IPS DF 19.7 (cell line): Measurements from ENCODE around the gene PCBP2.

Source experiments
- DNase-seq: peaks from one replicate; pipeline ENCODE4 v3.0.0-alpha.2; 2013; ENCODE audit warnings: low read depth, low spot score

Gene PCBP2

GRCh38 chr12:53493610-53494391 lies 41.9 kb downstream of the PCBP2 start:
- DNase-seq: no peak

- no peak for DNase-seq
These were observed 44.2 kb downstream of the PCBP2 start for GRCh38 chr12:53495903-53496751.

- DNase-seq: no peak
These were observed 44.8 kb downstream of the PCBP2 start for GRCh38 chr12:53496752-53497032.

GRCh38 chr12:53497461-53497860 lies 45.6 kb downstream of the PCBP2 start:
- DNase-seq: no peak

DNA sequence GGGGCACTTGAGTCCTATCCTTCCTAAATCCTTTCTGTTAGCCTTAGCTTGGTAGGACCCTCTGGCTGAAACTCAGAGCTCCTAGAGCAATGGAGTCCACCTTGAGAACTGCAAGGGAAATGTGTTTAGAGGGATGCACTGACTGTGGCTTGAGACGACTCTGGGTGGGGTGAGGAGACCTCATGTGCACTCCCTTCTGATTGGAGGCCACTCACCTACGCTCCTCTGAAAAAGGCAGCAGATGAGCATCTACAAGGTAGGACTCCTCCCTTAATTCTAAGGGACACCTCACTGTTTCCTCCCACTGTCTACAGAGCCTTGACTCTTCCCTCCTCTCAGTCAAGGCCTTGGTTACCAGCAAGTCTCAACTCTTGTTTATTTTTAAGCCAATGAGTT lies 46.3 kb downstream of the PCBP2 start:
- no peak for DNase-seq

- DNase-seq: no peak
These were observed 47.6 kb downstream of the PCBP2 start, which contains the start of gene MAP3K12 for GRCh38 chr12:53499266-53500141. Gene MAP3K12, minus strand, starts transcription at chr12:53499458. Its CDS starts 12,067 bp downstream, at chr12:53487391.

- DNase-seq: no peak
These were observed 48.4 kb downstream of the PCBP2 start for GRCh38 chr12:53500142-53500775.

- peak; percentile 99 for DNase-seq
These were observed 49.1 kb downstream of the PCBP2 start, which contains the start of gene TARBP2 for GRCh38 chr12:53500776-53501614. Gene TARBP2, plus strand, starts transcription at chr12:53501283. Its CDS starts 126 bp downstream, at chr12:53501409.

DNA sequence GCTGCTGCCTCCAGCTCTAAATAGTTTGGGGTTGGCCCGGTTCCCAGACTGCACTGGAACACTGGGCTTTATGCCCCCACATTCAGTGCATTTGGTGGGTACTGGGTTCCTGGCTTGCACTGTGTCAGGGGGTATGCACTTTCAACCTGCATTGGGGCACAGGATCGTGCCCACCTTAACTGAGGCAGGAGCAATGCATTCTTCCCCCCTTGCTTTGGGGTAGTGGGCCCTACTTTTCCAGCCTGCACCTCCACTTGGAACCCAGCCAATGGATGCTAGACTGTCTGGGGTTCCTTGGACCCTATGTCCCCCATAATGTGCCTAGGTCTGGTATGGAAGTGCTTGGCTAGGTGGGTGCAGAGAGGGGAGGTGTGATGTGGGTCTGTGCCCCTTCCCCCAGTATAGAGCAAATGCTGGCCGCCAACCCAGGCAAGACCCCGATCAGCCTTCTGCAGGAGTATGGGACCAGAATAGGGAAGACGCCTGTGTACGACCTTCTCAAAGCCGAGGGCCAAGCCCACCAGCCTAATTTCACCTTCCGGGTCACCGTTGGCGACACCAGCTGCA lies 49.8 kb downstream of the PCBP2 start:
- no peak for DNase-seq

GRCh38 chr12:53502331-53502730 lies 50.4 kb downstream of the PCBP2 start:
- DNase-seq: no peak

- DNase-seq: no peak
These were observed 51.3 kb downstream of the PCBP2 start for GRCh38 chr12:53502983-53503728.

DNA sequence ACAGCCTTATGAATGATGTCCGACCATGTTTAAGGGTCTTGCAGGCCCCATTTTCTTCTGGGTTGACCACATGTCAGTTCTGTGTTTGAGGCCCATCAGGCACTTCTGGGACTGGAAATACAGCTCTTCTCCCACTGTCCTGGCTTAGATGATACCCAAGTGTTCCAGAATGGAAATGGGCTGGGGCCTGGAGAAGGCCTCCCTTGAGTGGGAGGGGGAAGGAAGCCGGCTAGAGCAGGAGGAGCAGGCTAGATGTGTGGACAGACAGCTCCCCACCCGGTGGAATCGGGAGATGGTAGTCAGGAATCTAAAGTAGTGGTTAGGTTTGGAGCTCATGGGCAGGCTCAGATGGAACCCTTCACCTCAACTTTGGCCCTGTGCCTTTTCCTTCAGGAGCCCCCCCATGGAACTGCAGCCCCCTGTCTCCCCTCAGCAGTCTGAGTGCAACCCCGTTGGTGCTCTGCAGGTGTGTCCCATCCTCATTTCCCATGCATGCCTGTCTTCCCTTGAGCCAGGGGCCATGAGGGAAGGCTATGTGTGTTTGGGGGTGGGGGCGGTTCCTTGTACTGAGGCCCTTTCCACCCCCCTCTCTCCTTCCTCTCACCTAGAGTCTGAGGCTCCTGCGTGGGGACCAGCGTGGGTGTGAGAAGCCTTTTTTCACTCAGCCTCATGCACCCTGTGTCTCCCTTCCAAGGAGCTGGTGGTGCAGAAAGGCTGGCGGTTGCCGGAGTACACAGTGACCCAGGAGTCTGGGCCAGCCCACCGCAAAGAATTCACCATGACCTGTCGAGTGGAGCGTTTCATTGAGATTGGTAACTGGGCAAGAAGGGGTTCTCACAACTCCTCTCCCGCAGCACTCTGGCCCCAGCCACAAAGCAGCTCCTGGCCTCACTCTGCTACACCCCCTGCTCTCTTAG lies 52.4 kb downstream of the PCBP2 start:
- DNase-seq: no peak

DNA sequence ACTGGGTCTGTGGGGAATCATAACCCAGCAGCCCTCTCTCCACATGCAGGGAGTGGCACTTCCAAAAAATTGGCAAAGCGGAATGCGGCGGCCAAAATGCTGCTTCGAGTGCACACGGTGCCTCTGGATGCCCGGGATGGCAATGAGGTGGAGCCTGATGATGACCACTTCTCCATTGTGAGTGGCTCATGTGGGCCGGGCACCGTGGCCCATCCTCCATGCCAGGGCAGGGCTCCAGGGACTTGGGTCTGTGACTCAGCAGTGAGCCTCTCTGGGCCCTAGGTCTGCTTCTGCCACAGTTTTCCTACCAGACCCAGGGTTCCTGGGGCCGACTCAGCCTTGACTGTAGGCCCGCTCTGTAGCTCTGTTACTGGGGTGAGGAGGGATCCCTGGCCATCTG lies 53.2 kb downstream of the PCBP2 start:
- DNase-seq: no peak

- DNase-seq: no peak
These were observed 53.9 kb downstream of the PCBP2 start for GRCh38 chr12:53505555-53506449.

DNA sequence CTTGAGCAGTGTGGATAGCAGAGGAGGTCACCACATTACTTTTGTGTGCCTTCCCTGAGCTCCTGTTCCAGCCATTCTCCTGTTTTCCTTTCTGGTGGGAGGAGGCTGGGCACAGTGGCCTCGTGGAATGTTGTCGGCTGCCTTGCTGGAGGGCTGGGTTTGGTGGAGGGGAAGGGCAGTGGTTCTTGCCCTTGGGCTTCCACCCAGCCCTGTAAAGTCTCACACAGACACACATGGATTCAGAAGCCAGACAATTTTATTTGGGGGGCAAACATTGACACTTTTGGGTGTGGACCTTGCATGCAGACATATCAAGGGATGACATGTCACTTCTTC lies 54.5 kb downstream of the PCBP2 start:
- no peak for DNase-seq

GRCh38 chr12:53506881-53507602 lies 55.1 kb downstream of the PCBP2 start, which contains the start of gene NPFF:
Gene NPFF, minus strand, starts transcription at chr12:53507484. Its CDS starts 10 bp downstream, at chr12:53507474.
- no peak for DNase-seq

DNA sequence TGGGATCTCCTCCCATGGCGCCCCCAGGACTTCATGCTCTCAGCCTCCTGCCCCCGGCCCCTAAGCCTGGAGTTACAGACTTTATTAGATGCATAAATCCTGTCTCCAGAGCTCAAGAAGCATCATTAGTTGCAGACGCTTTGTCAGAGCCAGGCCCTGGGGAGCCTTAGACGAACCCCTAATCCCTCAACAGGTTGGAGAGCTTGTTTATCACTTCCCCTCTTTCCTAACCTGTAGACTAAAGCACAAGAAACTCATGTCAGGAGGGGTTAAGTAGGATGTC lies 55.6 kb downstream of the PCBP2 start:
- DNase-seq: no peak
